Body of pancreas (tissue), 4 donors: ENCODE results near the gene TJP1. TPM values are rescaled to one million over a fixed set of nuclear protein-coding genes. Genes with fewer than 3 reads are reported as not detected.

Experiments
- ATAC-seq: fragments of 150-250 bp; one replicate; pipeline ENCODE4 v1.9.1; 2016
- DNase-seq, 4 donors: peaks; one replicate each; pipeline ENCODE4 v3.0.0-alpha.2; 2019
- H3K27ac ChIP-seq, 4 donors: fragments of 200-600 bp; sonication (generic); 1 replicate in 3 of 4; 2 replicates in 1 of 4; pipeline versions ENCODE4 v1.5.1 to v1.6.1; 2016 to 2019; ENCODE audit warnings: mild to moderate bottlenecking in 1 of 4, mixed read lengths in 1 of 4, moderate library complexity in 1 of 4
- H3K27me3 ChIP-seq, 2 donors: fragments of 200-600 bp; sonication (generic); one replicate each; pipeline ENCODE4 v1.6.0; 2016; ENCODE audit warnings: mild to moderate bottlenecking in 1 of 2
- H3K36me3 ChIP-seq, 2 donors: fragments of 200-600 bp; sonication (generic); replicated peaks in 1 of 2; 2 replicates each; pipeline ENCODE4 v1.5.1; 2016; ENCODE audit warnings: low read depth in 2 of 2; ENCODE audit not compliant: insufficient read depth in 1 of 2
- H3K4me1 ChIP-seq: fragments of 200-600 bp; sonication (generic); one replicate; pipeline ENCODE4 v1.6.0; 2016
- H3K4me3 ChIP-seq, 2 donors: fragments of 200-600 bp; sonication (generic); 1 replicate in 1 of 2; 2 replicates in 1 of 2; pipeline ENCODE4 v1.5.1; 2016 to 2019
- H3K9me3 ChIP-seq, 3 donors: fragments of 200-600 bp; sonication (generic); 1 replicate in 2 of 3; 2 replicates in 1 of 3; pipeline ENCODE4 v1.5.1; 2016
- POLR2A ChIP-seq, 3 donors: fragments of 450-650 bp; IDR thresholded peaks; one replicate each; pipeline ENCODE4 v1.6.1; 2016; ENCODE audit warnings: antibody characterized with exemption in 3 of 3, mild to moderate bottlenecking in 2 of 3
- WGBS, 2 donors: methylation state at CpG; one replicate each; pipeline ENCODE4 v1.1.5; 2017; 5-methylcytosine and 5-hydroxymethylcytosine counted together
- intact Hi-C: fragments of 100-400 bp; cut with DNase I; formaldehyde crosslinking; loops from one replicate; pipeline ENCODE4 v1.15.1; 2023
- total RNA-seq, 2 donors: library from RNA; depleted of rRNA; stranded (reverse); fragments of >200 nt; gene quantifications; one replicate each; pipeline ENCODE4 v1.1.0, GENCODE V29; 2016
- TF ChIP-seq, protein P1 (sequence below), 7 experiments: fragments of 450-650 bp in 4 of 7; fragments of 200-600 bp in 3 of 7; sonication (generic) in 3 of 7; IDR thresholded peaks; one replicate each; pipeline ENCODE4 v1.5.1; 2016 to 2019; ENCODE audit warnings: antibody characterized with exemption in 7 of 7

The TJP1 gene
- total RNA-seq, 2 donors from 2014 or later, result 68.7 to 70.9 TPM

DNA sequence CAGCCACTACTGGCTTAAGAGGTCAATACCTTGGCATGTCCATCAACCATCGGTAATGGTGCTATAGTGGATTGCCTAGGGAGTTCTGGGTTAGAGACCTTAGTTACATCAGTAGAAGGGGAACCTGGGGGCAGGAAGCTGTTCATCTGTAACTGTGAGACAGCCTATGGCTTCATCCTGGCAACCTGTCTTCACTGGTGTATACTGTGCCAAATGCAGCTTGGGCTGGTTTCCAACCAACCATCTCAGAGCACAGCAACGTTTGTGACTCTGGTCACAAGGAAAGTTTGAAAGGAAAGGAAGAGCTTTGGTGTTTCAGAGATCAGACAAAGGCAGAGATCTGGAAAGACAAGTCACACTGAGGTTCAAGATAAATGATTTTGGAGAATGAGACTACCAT lies 93.8 kb downstream of the TJP1 start:
- WGBS, 2 donors, result 62 to 69% methylated on average over 2 of the region's 2 CpGs
- TF ChIP-seq, protein P1, sequence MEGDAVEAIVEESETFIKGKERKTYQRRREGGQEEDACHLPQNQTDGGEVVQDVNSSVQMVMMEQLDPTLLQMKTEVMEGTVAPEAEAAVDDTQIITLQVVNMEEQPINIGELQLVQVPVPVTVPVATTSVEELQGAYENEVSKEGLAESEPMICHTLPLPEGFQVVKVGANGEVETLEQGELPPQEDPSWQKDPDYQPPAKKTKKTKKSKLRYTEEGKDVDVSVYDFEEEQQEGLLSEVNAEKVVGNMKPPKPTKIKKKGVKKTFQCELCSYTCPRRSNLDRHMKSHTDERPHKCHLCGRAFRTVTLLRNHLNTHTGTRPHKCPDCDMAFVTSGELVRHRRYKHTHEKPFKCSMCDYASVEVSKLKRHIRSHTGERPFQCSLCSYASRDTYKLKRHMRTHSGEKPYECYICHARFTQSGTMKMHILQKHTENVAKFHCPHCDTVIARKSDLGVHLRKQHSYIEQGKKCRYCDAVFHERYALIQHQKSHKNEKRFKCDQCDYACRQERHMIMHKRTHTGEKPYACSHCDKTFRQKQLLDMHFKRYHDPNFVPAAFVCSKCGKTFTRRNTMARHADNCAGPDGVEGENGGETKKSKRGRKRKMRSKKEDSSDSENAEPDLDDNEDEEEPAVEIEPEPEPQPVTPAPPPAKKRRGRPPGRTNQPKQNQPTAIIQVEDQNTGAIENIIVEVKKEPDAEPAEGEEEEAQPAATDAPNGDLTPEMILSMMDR (IDR thresholded peaks at IDR 0.05), result no peak
- no peak for TF ChIP-seq POLR2A (IDR thresholded peaks at IDR 0.05)
- Histone ChIP-seq H3K36me3 (peaks cover 12 to 18% of the 10 kb centered on the region in 2 donors), H3K27me3 (no peaks in the 10 kb centered on the region), H3K9me3 (no peaks in the 10 kb centered on the region), H3K4me3 (no peak overlapping the region), H3K4me1 (no peaks in the 10 kb centered on the region), H3K27ac (no peak overlapping the region)
- DNase-seq, result no peak
- intact Hi-C loops, result no loop called here
- no peak for ATAC-seq

DNA sequence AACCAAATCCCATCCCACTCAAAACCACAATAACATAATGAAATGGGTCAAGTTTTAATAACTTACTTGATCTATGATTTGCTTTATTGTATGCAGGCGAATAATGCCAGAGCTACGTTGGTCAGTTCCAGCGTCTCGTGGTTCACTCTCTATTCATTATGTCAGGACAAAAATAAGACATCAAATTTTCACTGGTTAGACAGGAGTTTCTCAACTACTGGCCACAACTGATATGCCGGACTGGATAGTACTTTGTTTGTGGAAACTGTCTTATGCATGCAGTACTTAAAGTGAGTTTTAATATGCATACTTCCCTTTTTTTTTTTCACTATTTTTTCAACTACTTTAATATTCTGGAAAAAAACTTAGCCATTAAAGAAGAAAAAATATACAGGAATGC lies 94.4 kb downstream of the TJP1 start:
- Histone ChIP-seq H3K9me3 (no peaks in the 10 kb centered on the region), H3K27me3 (no peaks in the 10 kb centered on the region), H3K27ac (no peak overlapping the region), H3K4me3 (no peak overlapping the region), H3K4me1 (no peaks in the 10 kb centered on the region), H3K36me3 (peaks cover 14 to 16% of the 10 kb centered on the region in 2 donors)
- intact Hi-C loops, result no loop called here
- no peak for ATAC-seq
- WGBS, 2 donors, result 93 to 99% methylated on average over 5 of the region's 5 CpGs
- TF ChIP-seq, protein P1 (IDR thresholded peaks at IDR 0.05), result no peak
- TF ChIP-seq POLR2A (IDR thresholded peaks at IDR 0.05), result no peak
- DNase-seq, result no peak

DNA sequence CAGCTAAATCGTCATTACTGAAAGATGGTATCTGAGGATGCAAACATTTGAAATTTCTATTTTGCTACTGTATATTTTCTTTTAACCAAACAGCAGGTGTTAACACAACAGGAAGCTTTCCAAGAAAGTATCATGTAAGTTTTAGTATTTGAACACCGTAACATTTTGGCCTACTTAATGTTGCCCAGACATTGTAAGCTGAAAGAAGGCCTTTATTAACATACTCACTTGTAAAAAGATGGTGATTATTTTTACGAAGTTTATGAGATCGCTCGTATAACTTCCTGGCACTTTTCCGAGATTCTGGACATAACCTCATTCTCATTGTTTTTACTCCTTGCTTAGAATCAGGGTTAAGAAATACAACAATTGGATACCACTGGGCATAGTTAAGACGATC lies 95.7 kb downstream of the TJP1 start:
- TF ChIP-seq, protein P1 (IDR thresholded peaks at IDR 0.05), result no peak
- no peak for TF ChIP-seq POLR2A (IDR thresholded peaks at IDR 0.05)
- 90 to 96% methylated on average over 7 of the region's 7 CpGs for WGBS, 2 donors
- ATAC-seq (no peak), DNase-seq (no peak)
- Histone ChIP-seq H3K4me1 (no peaks in the 10 kb centered on the region), H3K27me3 (no peaks in the 10 kb centered on the region), H3K36me3 (peaks cover 12 to 17% of the 10 kb centered on the region in 2 donors), H3K27ac (no peak overlapping the region), H3K9me3 (peaks cover 0 to 9% (median 0%) of the 10 kb centered on the region in 3 donors), H3K4me3 (no peak overlapping the region)
- intact Hi-C loops, result no loop called here

DNA sequence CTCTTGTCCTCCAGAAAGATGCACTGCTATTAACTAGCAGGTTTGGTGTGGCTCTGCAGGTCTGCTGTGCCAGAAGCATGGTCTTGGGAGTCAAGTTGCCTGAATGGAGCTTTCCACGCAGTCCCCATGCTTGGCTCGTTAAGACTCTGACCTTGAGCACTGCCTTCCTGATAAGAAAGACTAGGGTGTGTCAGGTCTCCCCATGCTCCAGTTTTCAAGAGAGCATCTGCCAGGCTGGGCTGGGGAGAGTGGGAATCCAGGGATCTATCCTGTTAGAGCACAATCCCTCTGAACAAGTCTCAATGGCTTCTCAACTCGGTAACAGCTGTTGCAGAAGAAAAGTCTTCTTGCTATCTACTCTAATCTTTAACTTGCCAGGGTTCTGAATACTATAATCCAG lies 98.2 kb downstream of the TJP1 start:
- no peak for TF ChIP-seq POLR2A (IDR thresholded peaks at IDR 0.05)
- TF ChIP-seq, protein P1 (IDR thresholded peaks at IDR 0.05), result no peak
- intact Hi-C loops, result no loop called here
- Histone ChIP-seq H3K27me3 (no peaks in the 10 kb centered on the region), H3K36me3 (peaks cover 16 to 17% of the 10 kb centered on the region in 2 donors), H3K27ac (no peak overlapping the region), H3K4me1 (no peaks in the 10 kb centered on the region), H3K4me3 (no peak overlapping the region), H3K9me3 (peaks cover 0 to 9% (median 0%) of the 10 kb centered on the region in 3 donors)
- ATAC-seq (no peak), DNase-seq (no peak)
- 44 to 59% methylated on average over 3 of the region's 3 CpGs for WGBS, 2 donors

DNA sequence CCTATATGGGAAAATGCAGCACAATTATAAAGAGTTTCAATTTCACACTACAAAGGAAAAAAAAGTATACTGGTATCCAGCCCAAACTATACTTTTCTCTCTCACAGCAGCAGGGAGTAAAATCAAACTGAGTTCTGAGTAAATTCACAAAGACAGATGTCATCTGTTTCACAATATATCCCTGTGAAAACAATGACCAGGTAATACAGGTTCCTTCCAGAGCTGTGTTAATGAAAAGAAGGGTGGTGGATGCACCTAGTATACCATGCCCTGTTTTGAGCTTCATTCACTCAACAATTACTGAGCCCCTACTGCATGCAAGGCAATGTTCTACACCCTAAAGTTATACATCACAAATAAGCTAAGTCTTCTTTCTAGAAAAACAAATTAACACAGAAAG lies 108.5 kb downstream of the TJP1 start:
- Histone ChIP-seq H3K4me3 (no peak overlapping the region), H3K4me1 (no peaks in the 10 kb centered on the region), H3K27ac (no peak overlapping the region), H3K27me3 (no peaks in the 10 kb centered on the region), H3K36me3 (peaks cover 10 to 32% of the 10 kb centered on the region in 2 donors), H3K9me3 (no peaks in the 10 kb centered on the region)
- ATAC-seq (no peak), DNase-seq (no peak)
- TF ChIP-seq POLR2A (IDR thresholded peaks at IDR 0.05), result no peak
- TF ChIP-seq, protein P1 (IDR thresholded peaks at IDR 0.05), result no peak
- intact Hi-C loops, result no loop called here
